CD14-positive monocyte (primary cell): ENCODE measurements around the gene C10orf67. TPM values are rescaled to one million over a fixed set of nuclear protein-coding genes. Genes with fewer than 3 reads are reported as not detected.
"Not testable (repeated sequence)": the region's sequence is repeated elsewhere in the genome, so short reads cannot be mapped to it uniquely, and the experiment has no call there.

Experiments
- DNase-seq, 3 donors: peaks; one replicate each; pipeline ENCODE4 v3.0.0-alpha.2; 2011 to 2022
- H2AFZ ChIP-seq: 2 replicates; pipeline ENCODE4 v1.6.0; 2012; ENCODE audit warnings: mild to moderate bottlenecking, low read depth, low read length, inconsistent platforms; ENCODE audit not compliant: insufficient read depth, poor library complexity, severe bottlenecking
- H3K27ac ChIP-seq, 2 donors: 1 replicate in 1 of 2; 2 replicates in 1 of 2; pipeline ENCODE4 v1.5.1; 2012 to 2013; ENCODE audit warnings: low read length in 2 of 2, control low read depth in 1 of 2, inconsistent platforms in 1 of 2, low read depth in 1 of 2, mild to moderate bottlenecking in 1 of 2
- H3K27me3 ChIP-seq, 2 donors: one replicate each; pipeline versions ENCODE4 v1.6.0 to v1.6.1; 2011 to 2013; ENCODE audit warnings: low read length in 2 of 2; ENCODE audit not compliant: control insufficient read depth in 2 of 2, insufficient read depth in 2 of 2
- H3K36me3 ChIP-seq, 2 donors: replicated peaks in 1 of 2; 1 replicate in 1 of 2; 2 replicates in 1 of 2; pipeline versions ENCODE4 v1.5.1 to v1.6.1; 2012 to 2013; ENCODE audit warnings: low read length in 2 of 2, control low read depth in 1 of 2, inconsistent platforms in 1 of 2, mild to moderate bottlenecking in 1 of 2; ENCODE audit not compliant: insufficient read depth in 2 of 2, control insufficient read depth in 1 of 2
- H3K4me1 ChIP-seq, 2 donors: 1 replicate in 1 of 2; 2 replicates in 1 of 2; pipeline versions ENCODE4 v1.5.1 to v1.6.1; 2012 to 2013; ENCODE audit warnings: low read length in 2 of 2, control low read depth in 1 of 2, inconsistent platforms in 1 of 2, mild to moderate bottlenecking in 1 of 2, moderate library complexity in 1 of 2; ENCODE audit not compliant: insufficient read depth in 2 of 2, control insufficient read depth in 1 of 2
- H3K4me2 ChIP-seq: replicated peaks from 2 replicates; pipeline ENCODE3; 2012; ENCODE audit warnings: low read length, moderate library complexity, mild to moderate bottlenecking; ENCODE audit not compliant: poor library complexity, severe bottlenecking; ENCODE audit errors: extremely low read depth
- H3K4me3 ChIP-seq, 3 experiments: fragments of 200-600 bp in 1 of 3; sonication (generic) in 1 of 3; replicated peaks in 1 of 3; 1 replicate in 2 of 3; 2 replicates in 1 of 3; pipeline ENCODE4 v1.5.1; 2011 to 2013; ENCODE audit warnings: low read length in 3 of 3, mild to moderate bottlenecking in 3 of 3, control low read depth in 2 of 3, low read depth in 2 of 3, inconsistent platforms in 1 of 3, moderate library complexity in 1 of 3
- H3K79me2 ChIP-seq: 2 replicates; pipeline ENCODE4 v1.6.0; 2012; ENCODE audit warnings: mild to moderate bottlenecking, control low read depth, inconsistent platforms, low read length, moderate library complexity; ENCODE audit not compliant: insufficient read depth
- H3K9ac ChIP-seq: 2 replicates; pipeline ENCODE4 v1.6.0; 2017; ENCODE audit warnings: low read length, mild to moderate bottlenecking; ENCODE audit not compliant: insufficient read depth, poor library complexity, severe bottlenecking
- H3K9me3 ChIP-seq, 2 donors: replicated peaks in 1 of 2; 1 replicate in 1 of 2; 2 replicates in 1 of 2; pipeline versions ENCODE4 v1.5.1 to v1.6.1; 2012 to 2013; ENCODE audit warnings: low read length in 2 of 2, control low read depth in 1 of 2; ENCODE audit not compliant: control insufficient read depth in 1 of 2, insufficient read depth in 1 of 2
- H4K20me1 ChIP-seq: 2 replicates; pipeline ENCODE4 v1.6.0; 2012; ENCODE audit warnings: mild to moderate bottlenecking, low read length, control low read depth, moderate library complexity; ENCODE audit not compliant: insufficient read depth
- H3K27ac Mint-ChIP-seq, 7 donors: one replicate each; pipeline ENCODE4 v1.8.0; 2020; ENCODE audit warnings: mild to moderate bottlenecking in 7 of 7, mixed read lengths in 7 of 7, moderate library complexity in 6 of 7, inconsistent platforms in 2 of 7
- H3K27me3 Mint-ChIP-seq, 3 donors: one replicate each; pipeline ENCODE4 v1.8.0; 2021 to 2022; ENCODE audit warnings: low read depth in 3 of 3, mild to moderate bottlenecking in 3 of 3, mixed read lengths in 3 of 3, moderate library complexity in 3 of 3, inconsistent platforms in 1 of 3
- H3K36me3 Mint-ChIP-seq, 2 donors: one replicate each; pipeline ENCODE4 v1.8.0; 2020; ENCODE audit warnings: mixed read lengths in 2 of 2, inconsistent platforms in 1 of 2, mild to moderate bottlenecking in 1 of 2
- H3K4me1 Mint-ChIP-seq: one replicate; pipeline ENCODE4 v1.8.0; 2020; ENCODE audit warnings: mild to moderate bottlenecking, mixed read lengths
- H3K4me3 Mint-ChIP-seq, 2 donors: one replicate each; pipeline ENCODE4 v1.8.0; 2020; ENCODE audit warnings: mild to moderate bottlenecking in 2 of 2, mixed read lengths in 2 of 2, moderate library complexity in 1 of 2
- H3K9me3 Mint-ChIP-seq, 7 donors: one replicate each; pipeline ENCODE4 v1.8.0; 2020 to 2022; ENCODE audit warnings: mixed read lengths in 7 of 7, mild to moderate bottlenecking in 6 of 7, moderate library complexity in 6 of 7, inconsistent platforms in 2 of 7
- WGBS: methylation state at CpG from one replicate; pipeline ENCODE4 v1.1.5; 2013; ENCODE audit warnings: missing lambda C conversion rate; ENCODE audit not compliant: insufficient coverage; 5-methylcytosine and 5-hydroxymethylcytosine counted together
- intact Hi-C, 2 donors: fragments of 100-400 bp; cut with micrococcal nuclease; formaldehyde crosslinking; loops; one replicate each; pipeline versions ENCODE4 v1.15.0 to v1.15.1; 2023
- polyA plus RNA-seq, 3 donors: library from polyadenylated mRNA; depleted of rRNA in 1 of 3; unstranded in 2 of 3; stranded (reverse) in 1 of 3; fragments of 300-500 nt in 2 of 3; fragments of >200 nt in 1 of 3; fragmentation: Illumina TruSeq in 2 of 3; gene quantifications; 1 replicate in 2 of 3; 2 replicates in 1 of 3; pipeline ENCODE4 v1.2.3, GENCODE V29; 2012 to 2021
- TF ChIP-seq, protein P1 (sequence below): fragments of 200-600 bp; IDR thresholded peaks from one replicate; pipeline ENCODE4 v1.8.0; 2022; ENCODE audit warnings: antibody characterized with exemption, mild to moderate bottlenecking

Gene C10orf67
- polyA plus RNA-seq, 3 donors = not detected

DNA sequence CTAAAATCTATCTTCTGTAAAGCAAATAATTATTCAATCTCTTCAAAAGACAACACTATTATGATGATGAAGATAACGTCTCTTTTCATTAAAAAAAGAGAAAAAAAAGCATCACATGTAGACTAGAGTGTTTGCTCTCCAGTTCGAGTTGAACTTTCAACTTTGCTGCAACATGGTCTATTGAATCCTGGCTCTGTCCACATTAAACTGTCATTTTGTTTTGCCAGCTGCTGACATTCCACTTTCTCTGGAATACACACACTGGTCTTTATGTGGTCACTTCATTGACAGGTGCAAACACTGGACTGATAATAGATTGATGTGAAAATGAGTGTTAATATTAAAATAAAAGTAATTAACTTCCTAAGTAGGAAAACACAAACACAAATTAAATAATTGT, 90.8 kb downstream of the C10orf67 start:
- Histone ChIP-seq H3K79me2 (no peaks in the 10 kb centered on the region), H3K4me2 (no peak overlapping the region), H3K27me3 (no peaks in the 10 kb centered on the region), H3K4me3 (no peak overlapping the region), H3K27ac (no peak overlapping the region), H3K4me1 (no peaks in the 10 kb centered on the region), H3K9me3 (no peaks in the 10 kb centered on the region), H3K36me3 (no peaks in the 10 kb centered on the region), H4K20me1 (no peaks in the 10 kb centered on the region), H3K9ac (no peak overlapping the region), H2AFZ (no peak overlapping the region)
- Mint-ChIP-seq H3K36me3 (no peaks in the 10 kb centered on the region), H3K4me1 (no peaks in the 10 kb centered on the region), H3K9me3 (peaks cover 0 to 6% (median 2%) of the 10 kb centered on the region in 7 donors), H3K27ac (no peak overlapping the region), H3K4me3 (no peak overlapping the region), H3K27me3 (peaks cover 2 to 5% (median 3%) of the 10 kb centered on the region in 3 donors)
- WGBS = no CpG with 5 or more reads among the region's 2 CpGs
- DNase-seq = no peak
- TF ChIP-seq, protein P1, sequence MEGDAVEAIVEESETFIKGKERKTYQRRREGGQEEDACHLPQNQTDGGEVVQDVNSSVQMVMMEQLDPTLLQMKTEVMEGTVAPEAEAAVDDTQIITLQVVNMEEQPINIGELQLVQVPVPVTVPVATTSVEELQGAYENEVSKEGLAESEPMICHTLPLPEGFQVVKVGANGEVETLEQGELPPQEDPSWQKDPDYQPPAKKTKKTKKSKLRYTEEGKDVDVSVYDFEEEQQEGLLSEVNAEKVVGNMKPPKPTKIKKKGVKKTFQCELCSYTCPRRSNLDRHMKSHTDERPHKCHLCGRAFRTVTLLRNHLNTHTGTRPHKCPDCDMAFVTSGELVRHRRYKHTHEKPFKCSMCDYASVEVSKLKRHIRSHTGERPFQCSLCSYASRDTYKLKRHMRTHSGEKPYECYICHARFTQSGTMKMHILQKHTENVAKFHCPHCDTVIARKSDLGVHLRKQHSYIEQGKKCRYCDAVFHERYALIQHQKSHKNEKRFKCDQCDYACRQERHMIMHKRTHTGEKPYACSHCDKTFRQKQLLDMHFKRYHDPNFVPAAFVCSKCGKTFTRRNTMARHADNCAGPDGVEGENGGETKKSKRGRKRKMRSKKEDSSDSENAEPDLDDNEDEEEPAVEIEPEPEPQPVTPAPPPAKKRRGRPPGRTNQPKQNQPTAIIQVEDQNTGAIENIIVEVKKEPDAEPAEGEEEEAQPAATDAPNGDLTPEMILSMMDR = no peak
- intact Hi-C loops = no loop called here

DNA sequence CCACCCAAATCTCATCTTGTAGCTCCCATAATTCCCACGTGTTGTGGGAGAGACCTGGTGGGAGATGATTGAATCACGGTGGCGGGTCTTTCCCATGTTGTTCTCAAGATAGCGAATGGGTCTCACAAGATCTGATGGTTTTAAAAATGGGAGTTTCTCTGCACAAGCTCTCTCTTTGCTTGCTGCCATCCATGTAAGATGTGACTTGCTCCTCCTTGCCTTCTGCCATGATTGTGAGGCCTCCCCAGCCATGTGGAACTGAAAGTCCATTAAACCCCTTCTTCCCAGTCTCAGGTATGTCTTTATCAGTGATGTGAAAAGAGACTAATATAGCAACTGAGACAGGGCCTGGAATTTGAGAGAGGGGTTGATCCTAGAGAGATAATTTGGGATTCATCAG, 91.7 kb downstream of the C10orf67 start:
- intact Hi-C loops, DNase-seq, H3K9me3 Mint-ChIP-seq, H4K20me1 ChIP-seq, H3K36me3 ChIP-seq, H3K4me2 ChIP-seq, H3K4me1 ChIP-seq, H3K4me3 ChIP-seq, H3K27me3 ChIP-seq, H3K27me3 Mint-ChIP-seq, H3K27ac Mint-ChIP-seq, H3K36me3 Mint-ChIP-seq, H3K4me3 Mint-ChIP-seq, H3K79me2 ChIP-seq, H2AFZ ChIP-seq, H3K4me1 Mint-ChIP-seq, H3K27ac ChIP-seq, H3K9ac ChIP-seq, H3K9me3 ChIP-seq: not testable (repeated sequence)
- WGBS = no CpG with 5 or more reads among the region's 4 CpGs

GRCh38 chr10:23241779-23242178, 102.8 kb downstream of the C10orf67 start:
- peaks cover 4 to 11% of the 10 kb centered on the region in 2 donors for H3K9me3 ChIP-seq
- H3K79me2 ChIP-seq, H3K4me1 Mint-ChIP-seq, H3K27me3 Mint-ChIP-seq, intact Hi-C loops, H4K20me1 ChIP-seq, H3K27ac Mint-ChIP-seq, H3K4me1 ChIP-seq, DNase-seq, H3K9ac ChIP-seq, H2AFZ ChIP-seq, H3K36me3 Mint-ChIP-seq, H3K4me3 Mint-ChIP-seq, H3K4me2 ChIP-seq, H3K36me3 ChIP-seq, H3K27ac ChIP-seq, H3K4me3 ChIP-seq, H3K27me3 ChIP-seq: not testable (repeated sequence)
- WGBS = no CpG with 5 or more reads among the region's 1 CpG
- peaks cover 2 to 13% (median 9%) of the 10 kb centered on the region in 7 donors for H3K9me3 Mint-ChIP-seq
